Measurements from ENCODE around the gene ADGRG3.

DNA sequence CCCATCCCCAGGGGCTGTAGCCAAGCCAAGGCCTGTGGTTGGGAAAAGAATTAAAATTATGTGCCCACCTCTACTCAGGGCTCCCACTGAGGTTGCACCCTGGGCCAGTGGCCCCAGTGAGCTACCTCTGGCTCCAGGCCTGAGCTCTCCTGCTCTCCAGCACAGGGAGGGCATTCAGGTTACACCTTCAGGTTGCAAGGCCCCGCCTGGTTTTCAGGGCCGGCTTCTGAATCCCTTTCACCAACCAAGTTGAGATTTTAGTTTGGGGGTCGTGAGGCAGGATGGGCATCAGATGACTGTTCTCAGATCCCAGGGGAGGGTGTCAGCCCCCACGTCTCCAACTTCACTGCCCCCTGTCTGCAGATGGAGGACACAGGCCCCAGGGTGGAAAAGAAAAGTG, 59.5 kb downstream of the ADGRG3 start:
- TF ChIP-seq, protein P1, sequence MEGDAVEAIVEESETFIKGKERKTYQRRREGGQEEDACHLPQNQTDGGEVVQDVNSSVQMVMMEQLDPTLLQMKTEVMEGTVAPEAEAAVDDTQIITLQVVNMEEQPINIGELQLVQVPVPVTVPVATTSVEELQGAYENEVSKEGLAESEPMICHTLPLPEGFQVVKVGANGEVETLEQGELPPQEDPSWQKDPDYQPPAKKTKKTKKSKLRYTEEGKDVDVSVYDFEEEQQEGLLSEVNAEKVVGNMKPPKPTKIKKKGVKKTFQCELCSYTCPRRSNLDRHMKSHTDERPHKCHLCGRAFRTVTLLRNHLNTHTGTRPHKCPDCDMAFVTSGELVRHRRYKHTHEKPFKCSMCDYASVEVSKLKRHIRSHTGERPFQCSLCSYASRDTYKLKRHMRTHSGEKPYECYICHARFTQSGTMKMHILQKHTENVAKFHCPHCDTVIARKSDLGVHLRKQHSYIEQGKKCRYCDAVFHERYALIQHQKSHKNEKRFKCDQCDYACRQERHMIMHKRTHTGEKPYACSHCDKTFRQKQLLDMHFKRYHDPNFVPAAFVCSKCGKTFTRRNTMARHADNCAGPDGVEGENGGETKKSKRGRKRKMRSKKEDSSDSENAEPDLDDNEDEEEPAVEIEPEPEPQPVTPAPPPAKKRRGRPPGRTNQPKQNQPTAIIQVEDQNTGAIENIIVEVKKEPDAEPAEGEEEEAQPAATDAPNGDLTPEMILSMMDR (IDR thresholded peaks at IDR 0.05; ENCODE audit: borderline replicate concordance, extremely low read depth, low read length, poor library complexity, severe bottlenecking): peak; percentile 11
- TF ChIP-seq EZH2 (IDR thresholded peaks at IDR 0.05; ENCODE audit: borderline replicate concordance, low read depth, low read length, severe bottlenecking): no peak
